ENCODE data around the gene LGALS13.

GRCh38 chr19:39599116-39599515 is 3.2 kb upstream of the LGALS13 start:
- no peak for TF ChIP-seq POLR2A (IDR thresholded peaks at IDR 0.05)
- TF ChIP-seq, protein P1, sequence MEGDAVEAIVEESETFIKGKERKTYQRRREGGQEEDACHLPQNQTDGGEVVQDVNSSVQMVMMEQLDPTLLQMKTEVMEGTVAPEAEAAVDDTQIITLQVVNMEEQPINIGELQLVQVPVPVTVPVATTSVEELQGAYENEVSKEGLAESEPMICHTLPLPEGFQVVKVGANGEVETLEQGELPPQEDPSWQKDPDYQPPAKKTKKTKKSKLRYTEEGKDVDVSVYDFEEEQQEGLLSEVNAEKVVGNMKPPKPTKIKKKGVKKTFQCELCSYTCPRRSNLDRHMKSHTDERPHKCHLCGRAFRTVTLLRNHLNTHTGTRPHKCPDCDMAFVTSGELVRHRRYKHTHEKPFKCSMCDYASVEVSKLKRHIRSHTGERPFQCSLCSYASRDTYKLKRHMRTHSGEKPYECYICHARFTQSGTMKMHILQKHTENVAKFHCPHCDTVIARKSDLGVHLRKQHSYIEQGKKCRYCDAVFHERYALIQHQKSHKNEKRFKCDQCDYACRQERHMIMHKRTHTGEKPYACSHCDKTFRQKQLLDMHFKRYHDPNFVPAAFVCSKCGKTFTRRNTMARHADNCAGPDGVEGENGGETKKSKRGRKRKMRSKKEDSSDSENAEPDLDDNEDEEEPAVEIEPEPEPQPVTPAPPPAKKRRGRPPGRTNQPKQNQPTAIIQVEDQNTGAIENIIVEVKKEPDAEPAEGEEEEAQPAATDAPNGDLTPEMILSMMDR (IDR thresholded peaks at IDR 0.05 in 4 of 5, conservative IDR thresholded peaks at IDR 0.05 in 1 of 5), result no peak

Data from gastrocnemius medialis (tissue), 4 donors.